Measurements from ENCODE around the gene NEURL1B. TPM values are rescaled to one million over a fixed set of nuclear protein-coding genes. Genes with fewer than 3 reads are reported as not detected.

NEURL1B gene
- total RNA-seq, 1 donor from 2014 or later: 6.1 TPM

DNA sequence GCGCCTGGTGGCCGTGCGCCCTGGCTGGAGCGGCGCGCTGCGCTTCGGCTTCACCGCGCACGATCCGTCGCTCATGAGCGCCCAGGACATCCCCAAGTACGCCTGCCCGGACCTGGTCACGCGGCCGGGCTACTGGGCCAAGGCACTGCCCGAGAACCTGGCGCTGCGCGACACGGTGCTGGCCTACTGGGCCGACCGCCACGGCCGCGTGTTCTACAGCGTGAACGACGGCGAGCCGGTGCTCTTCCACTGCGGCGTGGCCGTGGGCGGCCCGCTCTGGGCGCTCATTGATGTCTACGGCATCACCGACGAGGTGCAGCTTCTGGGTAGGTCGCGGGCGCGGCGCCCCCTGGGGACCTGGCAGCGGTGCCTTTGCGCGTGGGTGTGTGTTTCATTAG lies 28.9 kb downstream of the NEURL1B start:
- H3K4me1 Mint-ChIP-seq: peaks cover 10% of the 10 kb centered on the region
- H3K36me3 Mint-ChIP-seq (ENCODE audit: low read depth): peaks cover 4% of the 10 kb centered on the region
- no peaks in the 10 kb centered on the region for H3K27me3 Mint-ChIP-seq (ENCODE audit: low read depth)
- DNase-seq (ENCODE audit: low read depth, low spot score): no peak
- H3K9me3 Mint-ChIP-seq: no peaks in the 10 kb centered on the region
- no peak overlapping the region for H3K4me3 Mint-ChIP-seq
- TF ChIP-seq, protein P1, sequence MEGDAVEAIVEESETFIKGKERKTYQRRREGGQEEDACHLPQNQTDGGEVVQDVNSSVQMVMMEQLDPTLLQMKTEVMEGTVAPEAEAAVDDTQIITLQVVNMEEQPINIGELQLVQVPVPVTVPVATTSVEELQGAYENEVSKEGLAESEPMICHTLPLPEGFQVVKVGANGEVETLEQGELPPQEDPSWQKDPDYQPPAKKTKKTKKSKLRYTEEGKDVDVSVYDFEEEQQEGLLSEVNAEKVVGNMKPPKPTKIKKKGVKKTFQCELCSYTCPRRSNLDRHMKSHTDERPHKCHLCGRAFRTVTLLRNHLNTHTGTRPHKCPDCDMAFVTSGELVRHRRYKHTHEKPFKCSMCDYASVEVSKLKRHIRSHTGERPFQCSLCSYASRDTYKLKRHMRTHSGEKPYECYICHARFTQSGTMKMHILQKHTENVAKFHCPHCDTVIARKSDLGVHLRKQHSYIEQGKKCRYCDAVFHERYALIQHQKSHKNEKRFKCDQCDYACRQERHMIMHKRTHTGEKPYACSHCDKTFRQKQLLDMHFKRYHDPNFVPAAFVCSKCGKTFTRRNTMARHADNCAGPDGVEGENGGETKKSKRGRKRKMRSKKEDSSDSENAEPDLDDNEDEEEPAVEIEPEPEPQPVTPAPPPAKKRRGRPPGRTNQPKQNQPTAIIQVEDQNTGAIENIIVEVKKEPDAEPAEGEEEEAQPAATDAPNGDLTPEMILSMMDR (conservative IDR thresholded peaks at IDR 0.05): no peak
- no peak overlapping the region for H3K27ac Mint-ChIP-seq (ENCODE audit: unreplicated experiment)

DNA sequence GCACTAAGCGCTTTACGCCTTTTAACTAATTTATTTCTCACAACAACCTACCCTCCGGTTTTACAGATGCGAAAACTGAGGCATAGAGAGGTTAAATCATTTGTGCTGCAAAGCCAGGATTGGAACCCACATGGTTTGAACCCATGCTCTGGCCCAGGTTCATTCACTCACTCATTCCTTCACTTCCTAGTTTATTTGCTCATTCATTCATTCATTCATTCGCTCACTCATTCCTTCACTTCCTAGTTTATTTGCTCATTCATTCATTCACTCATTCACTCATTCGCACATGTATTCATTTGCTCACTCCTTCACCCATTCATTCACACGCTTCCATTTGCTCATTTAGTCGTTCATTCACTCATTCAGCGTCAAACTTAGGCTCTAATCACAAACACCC lies 29.4 kb downstream of the NEURL1B start:
- TF ChIP-seq, protein P1 (conservative IDR thresholded peaks at IDR 0.05): no peak
- no peaks in the 10 kb centered on the region for H3K9me3 Mint-ChIP-seq
- H3K4me3 Mint-ChIP-seq: no peak overlapping the region
- H3K36me3 Mint-ChIP-seq (ENCODE audit: low read depth): peaks cover 4% of the 10 kb centered on the region
- no peak for DNase-seq (ENCODE audit: low read depth, low spot score)
- peaks cover 9% of the 10 kb centered on the region for H3K4me1 Mint-ChIP-seq
- H3K27me3 Mint-ChIP-seq (ENCODE audit: low read depth): no peaks in the 10 kb centered on the region
- H3K27ac Mint-ChIP-seq (ENCODE audit: unreplicated experiment): no peak overlapping the region

DNA sequence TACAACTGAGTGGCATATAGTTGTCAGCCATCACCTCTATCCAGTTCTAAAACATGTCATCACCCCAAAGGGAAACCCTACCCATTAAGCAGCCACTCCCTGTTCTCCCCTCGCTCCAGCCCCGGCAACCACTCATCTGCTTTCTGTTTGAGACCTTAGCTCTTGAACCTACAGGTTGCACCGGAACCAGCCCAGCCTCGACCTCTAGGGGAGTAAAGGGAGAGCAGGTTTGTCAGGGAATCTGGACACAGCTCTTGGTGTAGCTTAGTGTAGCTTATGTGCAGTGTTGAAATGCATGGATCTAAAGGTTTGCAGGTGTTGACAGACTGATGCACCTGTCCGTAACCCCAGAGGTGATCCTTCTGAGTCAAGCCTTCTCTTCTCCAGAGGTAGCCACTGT lies 30.0 kb downstream of the NEURL1B start:
- peaks cover 4% of the 10 kb centered on the region for H3K36me3 Mint-ChIP-seq (ENCODE audit: low read depth)
- peaks cover 9% of the 10 kb centered on the region for H3K4me1 Mint-ChIP-seq
- no peaks in the 10 kb centered on the region for H3K9me3 Mint-ChIP-seq
- no peaks in the 10 kb centered on the region for H3K27me3 Mint-ChIP-seq (ENCODE audit: low read depth)
- DNase-seq (ENCODE audit: low read depth, low spot score): no peak
- no peak overlapping the region for H3K4me3 Mint-ChIP-seq
- H3K27ac Mint-ChIP-seq (ENCODE audit: unreplicated experiment): no peak overlapping the region
- TF ChIP-seq, protein P1 (conservative IDR thresholded peaks at IDR 0.05): no peak

DNA sequence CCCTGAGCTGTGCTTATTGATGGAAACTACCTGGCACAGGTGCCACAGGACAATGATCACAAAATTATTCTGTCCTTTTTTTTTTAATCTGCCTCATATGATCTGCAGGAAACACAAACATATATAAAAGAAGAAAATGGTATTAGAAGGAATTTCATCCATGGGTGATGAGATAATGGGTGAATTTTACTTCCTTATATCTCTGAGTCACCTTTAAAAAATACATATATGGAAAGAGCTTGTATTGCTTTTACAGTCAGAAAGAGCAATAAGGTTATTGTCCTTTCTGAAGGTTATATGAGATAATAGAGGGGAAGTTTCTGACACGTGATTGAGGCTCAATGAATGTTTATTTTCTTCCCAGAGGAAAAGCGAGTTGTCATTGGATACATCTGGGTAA lies 31.6 kb downstream of the NEURL1B start:
- H3K9me3 Mint-ChIP-seq: no peaks in the 10 kb centered on the region
- DNase-seq (ENCODE audit: low read depth, low spot score): no peak

DNA sequence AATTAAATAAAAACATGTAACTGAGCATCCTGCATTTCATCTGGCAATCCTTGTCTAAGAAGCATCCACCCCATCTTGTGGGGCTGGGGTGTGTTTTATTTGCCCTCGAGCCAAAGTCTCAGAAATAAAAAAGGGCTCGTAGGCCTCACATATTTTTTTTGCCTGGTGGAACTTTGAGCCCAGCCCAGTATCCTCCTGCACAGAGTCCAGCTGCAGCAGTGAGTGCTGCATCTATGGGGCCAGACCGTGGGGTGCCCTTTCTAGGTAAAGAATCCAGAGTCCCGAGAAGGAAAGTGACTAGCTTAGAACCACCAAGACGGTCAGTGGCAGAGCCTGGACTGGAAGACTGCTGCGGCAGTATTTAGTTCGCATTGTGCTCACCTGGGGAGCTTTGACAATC lies 33.1 kb downstream of the NEURL1B start:
- TF ChIP-seq, protein P1 (conservative IDR thresholded peaks at IDR 0.05): no peak
- no peak overlapping the region for H3K4me3 Mint-ChIP-seq
- DNase-seq (ENCODE audit: low read depth, low spot score): no peak
- no peaks in the 10 kb centered on the region for H3K27me3 Mint-ChIP-seq (ENCODE audit: low read depth)
- peaks cover 8% of the 10 kb centered on the region for H3K4me1 Mint-ChIP-seq
- H3K27ac Mint-ChIP-seq (ENCODE audit: unreplicated experiment): no peak overlapping the region
- H3K9me3 Mint-ChIP-seq: no peaks in the 10 kb centered on the region
- H3K36me3 Mint-ChIP-seq (ENCODE audit: low read depth): peaks cover 4% of the 10 kb centered on the region

More for the DNA sequence above, 31.6 kb downstream of the NEURL1B start:
- no peak overlapping the region for H3K4me3 Mint-ChIP-seq
- no peak overlapping the region for H3K27ac Mint-ChIP-seq (ENCODE audit: unreplicated experiment)
- TF ChIP-seq, protein P1 (conservative IDR thresholded peaks at IDR 0.05): no peak
- H3K27me3 Mint-ChIP-seq (ENCODE audit: low read depth): no peaks in the 10 kb centered on the region
- peaks cover 4% of the 10 kb centered on the region for H3K36me3 Mint-ChIP-seq (ENCODE audit: low read depth)
- H3K4me1 Mint-ChIP-seq: peaks cover 9% of the 10 kb centered on the region
